ENCODE data around the gene NELFB.

NELFB gene

DNA sequence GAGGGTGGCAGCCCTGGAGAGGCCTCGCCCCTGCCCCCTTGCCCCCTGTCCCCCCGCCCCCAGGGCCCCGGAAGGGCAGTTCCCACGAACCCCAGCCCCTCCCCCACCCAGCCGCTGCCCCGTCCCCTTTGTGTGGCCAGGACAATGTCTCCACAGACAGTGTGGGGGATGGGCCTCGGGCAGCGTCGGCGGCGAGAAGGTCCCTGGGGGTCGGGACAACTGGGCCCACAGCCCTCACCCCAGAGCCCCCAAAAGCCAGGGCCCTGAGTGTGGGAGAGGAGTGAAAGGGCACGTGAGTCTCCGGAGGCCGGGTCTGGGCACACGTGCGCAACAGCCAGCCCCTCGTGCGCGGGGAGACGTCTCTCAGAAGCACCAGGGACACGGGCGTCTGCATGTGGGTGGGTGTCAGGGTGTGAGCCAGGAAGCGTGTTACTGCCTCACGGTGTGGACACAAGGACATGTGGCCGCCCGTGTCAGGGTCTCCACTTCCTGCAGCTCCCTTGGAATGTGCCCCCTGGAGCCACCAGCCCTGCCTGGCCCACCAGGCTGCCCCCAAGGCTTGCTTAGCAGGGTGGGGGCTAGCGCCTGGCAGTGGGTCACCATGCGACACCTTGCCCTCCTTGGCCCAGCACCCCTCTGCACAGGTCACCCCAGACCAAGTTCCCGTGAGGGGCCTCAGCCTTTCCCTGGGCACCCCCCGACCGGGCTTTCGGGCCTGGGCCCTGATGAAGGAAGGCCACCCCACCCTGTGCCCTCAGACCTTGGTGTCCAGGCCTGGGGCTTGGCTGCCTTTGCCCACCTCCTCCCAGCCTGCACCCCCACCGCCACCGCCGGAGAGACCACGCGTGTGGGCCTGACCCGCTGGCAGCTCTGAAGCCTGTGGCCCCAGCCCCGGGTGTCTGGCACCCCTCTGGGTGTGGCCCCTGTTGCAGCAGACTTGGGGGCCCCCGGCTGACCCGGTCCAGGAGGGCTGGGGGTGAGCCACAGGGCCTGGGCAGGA lies 59.7 kb downstream of the NELFB start:
- DNase-seq (ENCODE audit: low read depth), result no peak

DNA sequence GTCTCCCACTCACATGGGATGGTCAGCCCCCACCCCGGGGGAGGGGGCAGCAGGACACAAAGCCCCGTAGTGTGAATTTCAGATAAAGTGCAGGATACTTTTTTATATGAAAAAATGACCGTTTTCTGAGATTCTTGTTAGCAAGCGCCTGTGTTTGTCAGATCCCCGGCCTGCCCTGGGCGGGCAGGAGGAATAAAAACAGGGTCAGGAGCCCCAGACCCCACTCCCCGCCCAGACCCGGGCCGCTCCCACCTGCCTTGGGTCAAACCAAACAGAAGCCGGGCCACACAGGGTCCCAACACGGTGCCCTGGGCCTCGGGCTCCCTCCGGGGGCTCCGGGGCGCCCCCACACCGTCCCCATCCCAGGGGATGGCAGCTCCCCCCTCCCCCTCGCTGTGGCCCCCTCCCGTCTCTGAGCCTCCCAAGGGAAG lies 60.5 kb downstream of the NELFB start:
- no peak for DNase-seq (ENCODE audit: low read depth)

GRCh38 chr9:137316012-137316981 lies 61.2 kb downstream of the NELFB start:
- DNase-seq (ENCODE audit: low read depth), result no peak

DNA sequence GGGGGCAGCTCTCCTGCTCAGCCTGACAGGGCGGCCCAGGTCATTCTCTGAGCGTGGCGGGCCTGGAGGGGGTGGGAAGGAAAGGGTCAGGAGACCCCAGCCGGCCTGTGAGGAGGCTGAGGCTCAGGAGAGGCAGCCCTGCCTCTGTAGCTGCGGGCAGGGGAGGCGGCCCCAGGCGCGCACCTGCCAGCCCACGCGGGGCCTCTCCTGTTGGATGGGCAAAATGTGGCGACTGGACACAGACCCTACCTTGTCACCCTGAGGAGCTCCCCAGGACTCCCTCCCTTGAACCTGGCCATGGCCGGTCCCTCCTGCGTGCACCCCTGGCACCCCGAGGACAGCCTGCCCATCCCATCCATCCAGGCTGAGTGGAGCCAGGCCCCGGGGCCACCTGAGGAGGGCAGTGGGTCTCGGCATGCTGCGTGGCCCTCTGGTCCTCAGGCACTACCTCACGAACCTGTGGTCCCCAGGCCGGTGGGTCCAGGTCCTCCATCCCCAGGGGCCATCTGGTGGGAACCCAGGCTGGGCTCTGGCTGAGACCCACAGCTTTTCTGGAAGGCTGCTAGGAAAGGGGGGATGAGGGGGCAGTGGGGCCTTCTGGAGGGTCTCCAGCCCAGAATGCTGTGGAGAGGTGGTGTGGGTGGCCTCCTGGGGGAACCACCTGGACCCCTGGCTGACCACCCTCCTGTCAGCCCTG lies 62.0 kb downstream of the NELFB start:
- DNase-seq (ENCODE audit: low read depth), result no peak

- DNase-seq (ENCODE audit: low read depth), result no peak
These were observed 62.8 kb downstream of the NELFB start for GRCh38 chr9:137317718-137318511.

GRCh38 chr9:137318602-137319001 lies 63.5 kb downstream of the NELFB start:
- no peak for DNase-seq (ENCODE audit: low read depth)

DNA sequence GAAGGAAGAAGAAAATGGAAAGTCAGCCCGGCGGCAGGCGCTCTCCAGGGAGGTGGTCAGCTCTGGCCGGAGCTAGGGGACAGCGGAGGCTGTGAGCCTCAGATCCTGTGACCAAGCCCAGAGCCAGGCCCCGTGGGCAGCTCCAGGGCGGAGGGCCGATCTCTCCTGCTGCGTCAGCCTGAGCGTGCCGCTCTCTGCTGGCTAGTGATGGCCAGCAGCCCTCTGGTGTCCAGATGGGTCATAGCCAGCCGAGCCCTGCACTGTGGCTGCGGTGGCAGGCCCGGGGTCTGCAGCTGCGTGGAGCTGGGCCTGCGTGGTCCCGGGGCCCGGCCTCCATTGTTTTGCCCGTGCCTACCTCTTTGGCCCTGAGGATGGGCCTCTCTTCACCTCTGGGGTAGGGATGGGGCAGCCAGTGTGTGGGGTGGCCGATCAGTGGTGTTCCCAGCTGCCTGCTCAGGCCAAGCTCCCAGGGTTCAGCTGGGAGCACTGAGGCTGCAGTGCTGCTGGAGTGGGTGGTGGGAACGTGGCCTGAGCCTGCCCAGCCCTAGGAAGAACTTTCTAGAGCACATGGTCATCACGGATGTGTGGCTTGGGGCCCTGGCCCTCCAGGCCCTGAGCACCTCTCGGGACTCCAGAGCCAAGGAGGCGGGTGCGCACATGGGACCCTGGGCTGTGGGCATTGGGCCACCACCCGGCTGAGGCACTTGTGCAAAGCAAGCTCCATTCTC lies 64.0 kb downstream of the NELFB start:
- no peak for DNase-seq (ENCODE audit: low read depth)

DNA sequence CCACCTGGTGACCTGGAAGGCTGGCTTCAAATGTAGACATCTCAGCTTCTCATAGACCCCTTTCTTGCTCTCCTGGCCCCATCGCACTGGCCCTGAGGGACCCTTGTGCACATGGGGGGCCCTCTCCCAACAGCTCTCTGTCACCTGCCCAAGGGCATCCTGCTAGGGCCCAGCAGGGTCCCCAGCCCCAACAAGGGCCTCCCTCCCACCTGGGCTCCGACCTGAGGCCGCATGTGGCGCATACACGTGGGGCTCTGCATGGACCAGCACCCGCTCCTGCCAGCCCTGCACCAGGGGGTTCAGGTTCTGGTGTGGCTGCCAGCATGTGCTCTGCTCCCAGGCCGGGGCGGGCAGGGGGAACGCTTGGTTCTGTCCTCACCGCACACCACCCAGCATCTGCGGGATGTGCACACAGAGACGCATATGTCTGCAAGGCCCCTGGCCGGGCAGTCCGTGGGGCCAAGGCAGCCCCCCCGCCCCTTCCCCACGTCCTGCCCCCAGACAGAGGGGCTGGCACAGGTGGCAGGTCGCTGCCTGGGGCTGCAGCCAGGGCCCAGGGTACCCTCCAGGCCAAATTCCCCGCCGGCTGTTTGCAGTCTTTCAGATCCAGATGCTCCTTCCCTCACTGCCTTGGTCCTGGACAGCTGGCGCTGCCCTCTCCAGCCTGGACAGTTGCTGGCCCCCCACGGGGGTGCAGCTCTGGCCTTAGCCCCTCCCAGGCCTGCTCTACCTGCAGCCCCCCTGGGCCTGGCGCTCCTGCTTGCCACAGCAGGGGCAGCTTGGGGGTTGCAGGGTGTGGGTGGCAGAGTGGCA lies 64.8 kb downstream of the NELFB start:
- no peak for DNase-seq (ENCODE audit: low read depth)

- no peak for DNase-seq (ENCODE audit: low read depth)
These were observed 65.6 kb downstream of the NELFB start for GRCh38 chr9:137320555-137321384.

DNA sequence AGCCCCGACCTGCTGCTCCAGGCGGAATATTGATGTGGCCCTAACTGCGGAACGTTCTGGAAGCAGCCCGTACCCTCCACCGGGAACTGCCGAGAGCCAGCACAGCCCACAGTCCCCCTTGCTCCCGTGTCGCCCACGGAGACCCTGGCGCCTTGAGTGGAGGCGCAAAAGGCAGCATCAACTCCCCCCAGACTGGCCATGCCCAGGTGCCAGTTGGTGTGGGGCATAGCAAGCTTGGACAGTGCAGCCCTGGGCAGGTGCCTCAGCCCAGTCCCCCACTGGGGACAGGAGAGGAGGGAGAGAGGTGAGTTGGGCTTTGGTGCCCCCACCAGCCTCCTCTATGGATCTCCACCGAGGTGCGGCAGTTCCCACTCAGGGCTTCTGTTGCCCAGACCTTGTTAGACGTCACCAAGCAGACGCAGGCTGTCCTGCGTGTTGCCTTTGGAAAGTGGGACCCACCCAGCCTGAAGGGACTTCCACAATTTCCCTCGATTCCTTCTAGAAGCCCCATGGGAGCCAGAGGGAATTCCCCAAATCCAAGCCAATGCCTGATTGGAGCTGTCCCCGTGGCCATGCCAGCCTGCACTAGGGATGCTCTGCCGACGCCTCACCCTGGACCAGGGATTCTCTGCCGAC lies 66.7 kb downstream of the NELFB start:
- no peak for DNase-seq (ENCODE audit: low read depth)

All from HS-5 (cell line).